ENCODE results near the gene RAB3A. TPM values are rescaled to one million over a fixed set of nuclear protein-coding genes. Genes with fewer than 3 reads are reported as not detected.

RAB3A gene
- total RNA-seq, 2 experiments from 2014 or later: 4.9 to 8.6 TPM

DNA sequence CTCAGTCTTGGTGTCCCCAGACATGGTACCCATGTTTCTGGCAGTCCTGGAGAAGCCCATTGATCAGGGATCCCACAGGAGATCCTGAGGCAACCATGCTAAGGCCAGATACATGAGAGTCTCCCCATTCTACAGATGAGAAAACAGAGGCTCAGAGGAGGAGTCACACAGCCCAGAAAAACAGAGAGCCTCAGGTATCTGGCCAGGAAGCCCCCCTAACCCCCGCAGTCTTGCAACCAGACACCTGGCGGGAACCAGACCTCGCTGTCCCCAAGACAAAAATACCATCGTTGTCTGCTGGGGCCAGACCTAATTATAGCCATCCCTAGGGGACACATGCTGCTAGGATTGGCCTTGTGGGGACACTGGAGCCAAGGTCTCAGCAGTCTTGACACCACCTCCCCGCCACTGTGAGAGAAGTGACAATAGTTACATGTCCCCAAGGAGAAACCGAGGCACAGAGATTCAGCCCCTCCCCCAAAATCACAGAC is 24.0 kb upstream of the RAB3A start:
- Histone ChIP-seq H3K27ac (ENCODE audit: low read depth, low read length, poor library complexity, severe bottlenecking) (peak overlapping the region; percentile 16), H3K4me3 (ENCODE audit: low read depth, low read length, poor library complexity, severe bottlenecking) (no peak overlapping the region), H3K36me3 (ENCODE audit: insufficient read depth, low read length) (no peaks in the 10 kb centered on the region), H3K4me2 (ENCODE audit: low read length) (peak overlapping the region; percentile 55), H3K4me1 (ENCODE audit: insufficient read depth, low read length, poor library complexity, severe bottlenecking) (peaks cover 68% of the 10 kb centered on the region), H4K20me1 (ENCODE audit: insufficient read depth, low read length) (no peaks in the 10 kb centered on the region), H3K9me2 (ENCODE audit: insufficient read depth, low read length) (no peaks in the 10 kb centered on the region), H3K79me2 (ENCODE audit: insufficient read depth, low read depth, low read length) (no peaks in the 10 kb centered on the region), H2AFZ (ENCODE audit: low read length) (no peak overlapping the region), H3K9me3 (ENCODE audit: low read length) (no peaks in the 10 kb centered on the region)
- TF ChIP-seq, protein P1, sequence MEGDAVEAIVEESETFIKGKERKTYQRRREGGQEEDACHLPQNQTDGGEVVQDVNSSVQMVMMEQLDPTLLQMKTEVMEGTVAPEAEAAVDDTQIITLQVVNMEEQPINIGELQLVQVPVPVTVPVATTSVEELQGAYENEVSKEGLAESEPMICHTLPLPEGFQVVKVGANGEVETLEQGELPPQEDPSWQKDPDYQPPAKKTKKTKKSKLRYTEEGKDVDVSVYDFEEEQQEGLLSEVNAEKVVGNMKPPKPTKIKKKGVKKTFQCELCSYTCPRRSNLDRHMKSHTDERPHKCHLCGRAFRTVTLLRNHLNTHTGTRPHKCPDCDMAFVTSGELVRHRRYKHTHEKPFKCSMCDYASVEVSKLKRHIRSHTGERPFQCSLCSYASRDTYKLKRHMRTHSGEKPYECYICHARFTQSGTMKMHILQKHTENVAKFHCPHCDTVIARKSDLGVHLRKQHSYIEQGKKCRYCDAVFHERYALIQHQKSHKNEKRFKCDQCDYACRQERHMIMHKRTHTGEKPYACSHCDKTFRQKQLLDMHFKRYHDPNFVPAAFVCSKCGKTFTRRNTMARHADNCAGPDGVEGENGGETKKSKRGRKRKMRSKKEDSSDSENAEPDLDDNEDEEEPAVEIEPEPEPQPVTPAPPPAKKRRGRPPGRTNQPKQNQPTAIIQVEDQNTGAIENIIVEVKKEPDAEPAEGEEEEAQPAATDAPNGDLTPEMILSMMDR (conservative IDR thresholded peaks at IDR 0.05; ENCODE audit: low read length): no peak
- TF ChIP-seq EZH2phosphoT487 (IDR thresholded peaks at IDR 0.05; ENCODE audit: borderline replicate concordance, low read depth, low read length): no peak
- intact Hi-C loops (cut with micrococcal nuclease; ENCODE audit: unreplicated experiment): loop anchor here (2.0 kb wide), 1 partner anchor 23 kb away; no protein-coding TSS in a partner anchor
- ChIA-PET CTCF (ENCODE audit: unreplicated experiment) (no interaction called here), POLR2A (no interaction called here)
- no TSS peak for BruUV-seq (replicated peaks)
- DNase-seq (ENCODE audit: low spot score): peak; percentile 67

DNA sequence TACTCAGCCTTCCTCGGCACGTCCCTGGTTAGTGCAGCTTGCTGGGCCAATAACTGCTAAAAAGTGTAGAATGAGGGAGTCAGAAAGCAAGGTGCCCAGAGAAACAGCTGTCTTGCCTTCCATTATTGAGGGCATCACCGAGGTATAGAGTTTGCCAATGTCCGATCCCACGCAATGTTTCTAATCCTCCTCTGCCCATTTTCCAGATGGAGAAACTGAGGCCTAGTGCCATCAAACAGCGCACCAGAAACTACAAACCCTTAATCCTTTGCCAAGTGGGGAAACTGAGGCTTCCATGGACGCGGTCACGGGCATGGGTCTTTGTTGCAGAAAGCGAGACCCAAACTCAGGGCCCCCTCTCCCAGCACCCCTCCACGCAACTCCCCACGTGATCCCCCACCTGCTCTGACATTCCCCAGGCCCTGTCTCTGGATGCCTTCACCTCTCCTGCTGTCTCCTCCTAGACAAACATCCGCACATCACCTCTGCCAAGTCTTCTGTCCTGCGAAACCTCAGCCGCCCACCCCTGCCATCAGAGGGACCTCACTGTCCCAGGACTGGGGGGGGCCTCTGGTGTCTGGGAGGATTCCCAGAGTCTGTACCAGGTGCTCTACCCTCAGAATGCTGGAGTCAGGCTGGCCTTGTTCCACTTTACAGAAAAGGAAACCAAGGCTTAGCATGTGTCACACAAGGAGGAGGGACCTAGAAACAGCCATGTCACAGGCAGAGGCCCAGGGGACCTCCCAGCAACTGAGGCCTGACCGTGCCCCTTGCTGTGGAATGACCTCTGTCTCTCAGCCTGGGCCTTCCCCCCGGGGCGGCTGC is 23.3 kb upstream of the RAB3A start:
- Histone ChIP-seq H3K9me2 (ENCODE audit: insufficient read depth, low read length) (no peaks in the 10 kb centered on the region), H3K4me2 (ENCODE audit: low read length) (peak overlapping the region; percentile 55), H3K4me1 (ENCODE audit: insufficient read depth, low read length, poor library complexity, severe bottlenecking) (peaks cover 61% of the 10 kb centered on the region), H3K9me3 (ENCODE audit: low read length) (no peaks in the 10 kb centered on the region), H3K4me3 (ENCODE audit: low read depth, low read length, poor library complexity, severe bottlenecking) (no peak overlapping the region), H4K20me1 (ENCODE audit: insufficient read depth, low read length) (no peaks in the 10 kb centered on the region), H3K27ac (ENCODE audit: low read depth, low read length, poor library complexity, severe bottlenecking) (peak overlapping the region; percentile 16), H2AFZ (ENCODE audit: low read length) (no peak overlapping the region), H3K36me3 (ENCODE audit: insufficient read depth, low read length) (no peaks in the 10 kb centered on the region), H3K79me2 (ENCODE audit: insufficient read depth, low read depth, low read length) (no peaks in the 10 kb centered on the region)
- intact Hi-C loops (cut with micrococcal nuclease; ENCODE audit: unreplicated experiment): no loop called here
- no TSS peak for BruUV-seq (replicated peaks)
- POLR2A ChIA-PET: no interaction called here
- TF ChIP-seq, protein P1 (conservative IDR thresholded peaks at IDR 0.05; ENCODE audit: low read length): no peak
- no peak for TF ChIP-seq EZH2phosphoT487 (IDR thresholded peaks at IDR 0.05; ENCODE audit: borderline replicate concordance, low read depth, low read length)
- CTCF ChIA-PET (ENCODE audit: unreplicated experiment): no interaction called here
- DNase-seq (ENCODE audit: low spot score): no peak
